AG09319 (cell line): ENCODE results near the gene SAP130.
A peak's percentile ranks its signal among the peaks of the same experiment; 100 is the strongest.

ENCODE experiments used
- DNase-seq: peaks from one replicate; pipeline ENCODE4 v3.0.0-alpha.2; 2010; ENCODE audit warnings: low read depth; ENCODE audit errors: extremely low read depth
- TF ChIP-seq, protein P1 (sequence below): IDR thresholded peaks from 2 replicates; pipeline ENCODE4 v1.5.1; 2011; ENCODE audit warnings: low read depth, mild to moderate bottlenecking, inconsistent platforms, low read length, moderate library complexity

Gene SAP130

DNA sequence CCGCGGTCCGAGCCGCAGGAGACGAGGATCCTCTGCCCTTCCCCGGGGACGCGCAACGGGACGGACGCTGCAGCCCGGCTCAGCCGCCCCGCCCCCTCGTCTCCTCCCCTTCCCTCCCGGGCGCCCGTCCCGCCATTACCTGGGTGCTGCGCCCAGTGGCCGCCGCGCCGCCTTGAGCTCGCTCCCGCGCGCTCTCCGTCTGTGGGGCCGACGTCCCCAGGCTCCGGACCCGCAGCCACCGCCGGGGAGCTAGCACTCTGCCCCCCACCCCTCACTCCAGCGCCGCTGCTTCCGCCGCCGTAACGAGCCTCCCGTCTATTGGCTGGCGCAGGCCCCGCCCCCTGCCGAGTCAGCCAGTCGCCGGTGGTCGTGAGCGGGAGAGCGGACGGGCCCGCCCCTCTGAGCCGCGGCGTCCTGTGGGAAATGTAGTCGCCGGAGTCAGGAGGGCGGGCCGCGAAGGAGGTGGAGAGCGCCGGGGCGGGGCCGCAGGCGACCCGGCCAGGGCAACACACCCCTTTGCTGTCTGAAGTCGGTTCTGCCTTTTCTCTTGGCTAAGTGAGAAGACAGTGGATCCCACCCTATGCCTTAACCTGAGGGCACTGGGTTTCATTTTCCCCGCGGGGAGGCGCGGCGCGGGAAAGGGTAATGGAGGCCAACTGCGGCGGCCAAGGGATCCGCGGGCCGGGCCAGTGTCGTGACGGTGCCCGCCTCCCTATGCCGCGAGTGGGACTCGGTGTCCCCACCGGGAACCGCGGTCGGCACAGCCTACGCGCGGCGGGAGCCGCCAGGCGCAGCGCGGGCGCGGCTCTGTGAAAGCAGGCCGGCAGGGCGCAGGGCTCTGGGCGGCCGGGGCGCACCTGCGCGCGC is at the start of gene SAP130:
TSS of gene SAP130 (minus strand) at position 259 of the 867 bp plus-strand sequence. CDS start 1,767 bp downstream, outside the sequence.
- TF ChIP-seq, protein P1, sequence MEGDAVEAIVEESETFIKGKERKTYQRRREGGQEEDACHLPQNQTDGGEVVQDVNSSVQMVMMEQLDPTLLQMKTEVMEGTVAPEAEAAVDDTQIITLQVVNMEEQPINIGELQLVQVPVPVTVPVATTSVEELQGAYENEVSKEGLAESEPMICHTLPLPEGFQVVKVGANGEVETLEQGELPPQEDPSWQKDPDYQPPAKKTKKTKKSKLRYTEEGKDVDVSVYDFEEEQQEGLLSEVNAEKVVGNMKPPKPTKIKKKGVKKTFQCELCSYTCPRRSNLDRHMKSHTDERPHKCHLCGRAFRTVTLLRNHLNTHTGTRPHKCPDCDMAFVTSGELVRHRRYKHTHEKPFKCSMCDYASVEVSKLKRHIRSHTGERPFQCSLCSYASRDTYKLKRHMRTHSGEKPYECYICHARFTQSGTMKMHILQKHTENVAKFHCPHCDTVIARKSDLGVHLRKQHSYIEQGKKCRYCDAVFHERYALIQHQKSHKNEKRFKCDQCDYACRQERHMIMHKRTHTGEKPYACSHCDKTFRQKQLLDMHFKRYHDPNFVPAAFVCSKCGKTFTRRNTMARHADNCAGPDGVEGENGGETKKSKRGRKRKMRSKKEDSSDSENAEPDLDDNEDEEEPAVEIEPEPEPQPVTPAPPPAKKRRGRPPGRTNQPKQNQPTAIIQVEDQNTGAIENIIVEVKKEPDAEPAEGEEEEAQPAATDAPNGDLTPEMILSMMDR, result no peak
- peak; percentile 83 for DNase-seq

GRCh38 chr2:128076461-128077106 is 48.7 kb upstream of the SAP130 start:
- DNase-seq, result no peak

DNA sequence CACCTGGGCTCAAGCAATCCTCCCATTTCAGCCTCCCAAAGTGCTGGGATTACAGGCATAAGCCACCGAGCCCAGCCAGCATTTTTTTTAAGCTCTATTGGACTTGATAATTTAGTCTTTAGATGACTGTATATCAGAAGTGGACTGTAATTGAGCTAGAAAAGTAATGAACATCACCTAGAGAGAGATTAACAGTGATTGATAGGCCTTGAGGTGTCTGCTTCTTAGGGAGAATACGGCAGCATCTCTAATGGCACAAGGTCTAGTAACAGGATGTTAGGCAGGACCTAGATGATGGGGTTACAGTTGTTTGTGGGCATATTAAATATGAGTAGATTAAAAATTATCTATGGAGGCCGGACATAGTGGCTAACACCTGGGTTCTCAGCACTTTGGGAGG is 45.4 kb upstream of the SAP130 start:
- TF ChIP-seq, protein P1, result no peak
- DNase-seq, result no peak

More at GRCh38 chr2:128076461-128077106, 48.7 kb upstream of the SAP130 start:
- TF ChIP-seq, protein P1, result no peak

GRCh38 chr2:128069769-128070168 is 41.9 kb upstream of the SAP130 start:
- no peak for DNase-seq
- TF ChIP-seq, protein P1, result no peak

DNA sequence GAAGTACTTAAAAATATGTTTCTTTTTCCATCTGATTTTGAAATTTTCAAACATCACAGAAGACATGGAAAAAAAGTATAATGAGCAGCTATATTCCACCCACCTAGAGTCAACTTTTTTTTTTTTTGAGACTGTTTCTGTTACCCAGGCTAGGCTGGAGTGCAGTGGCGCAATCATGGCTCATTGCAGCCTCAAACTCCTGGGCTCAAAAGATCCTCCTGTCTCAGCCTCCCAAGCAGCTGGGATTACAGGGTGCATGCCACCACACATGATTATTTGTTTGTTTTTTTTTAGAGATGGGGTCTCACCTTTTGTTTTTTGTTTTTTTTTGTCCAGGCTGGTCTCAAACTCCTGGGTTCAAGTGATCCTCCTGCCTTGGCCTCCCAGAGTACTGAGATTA is 36.5 kb upstream of the SAP130 start:
- no peak for DNase-seq
- TF ChIP-seq, protein P1, result no peak

DNA sequence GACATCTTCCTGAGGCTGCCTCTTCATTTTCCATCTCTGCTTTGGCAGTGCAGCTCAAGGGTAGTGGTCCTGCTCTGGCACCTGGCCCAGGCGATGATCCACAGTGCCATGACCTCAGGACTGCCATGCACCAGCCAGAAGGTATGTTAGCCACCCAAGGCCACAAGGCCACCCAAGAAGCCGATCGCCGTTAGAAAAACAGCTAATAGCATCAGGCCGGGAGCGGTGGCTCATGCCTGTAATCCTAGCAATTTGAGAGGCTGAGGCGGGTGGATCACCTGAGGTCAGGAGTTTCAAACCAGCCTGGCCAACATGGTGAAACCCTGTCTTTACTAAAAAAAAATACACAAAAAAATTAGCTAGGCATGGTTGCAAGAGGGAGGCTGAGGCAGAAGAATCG is 34.7 kb upstream of the SAP130 start:
- TF ChIP-seq, protein P1, result no peak

GRCh38 chr2:128058114-128058513 is 30.3 kb upstream of the SAP130 start:
- no peak for DNase-seq

More for the DNA sequence above, 34.7 kb upstream of the SAP130 start:
- DNase-seq, result no peak

More at GRCh38 chr2:128058114-128058513, 30.3 kb upstream of the SAP130 start:
- TF ChIP-seq, protein P1, result no peak
